ENCODE measurements around the gene CRTC3.

CRTC3 gene

GRCh38 chr15:90581771-90582352, 52.1 kb downstream of the CRTC3 start:
- TF ChIP-seq, protein P1, sequence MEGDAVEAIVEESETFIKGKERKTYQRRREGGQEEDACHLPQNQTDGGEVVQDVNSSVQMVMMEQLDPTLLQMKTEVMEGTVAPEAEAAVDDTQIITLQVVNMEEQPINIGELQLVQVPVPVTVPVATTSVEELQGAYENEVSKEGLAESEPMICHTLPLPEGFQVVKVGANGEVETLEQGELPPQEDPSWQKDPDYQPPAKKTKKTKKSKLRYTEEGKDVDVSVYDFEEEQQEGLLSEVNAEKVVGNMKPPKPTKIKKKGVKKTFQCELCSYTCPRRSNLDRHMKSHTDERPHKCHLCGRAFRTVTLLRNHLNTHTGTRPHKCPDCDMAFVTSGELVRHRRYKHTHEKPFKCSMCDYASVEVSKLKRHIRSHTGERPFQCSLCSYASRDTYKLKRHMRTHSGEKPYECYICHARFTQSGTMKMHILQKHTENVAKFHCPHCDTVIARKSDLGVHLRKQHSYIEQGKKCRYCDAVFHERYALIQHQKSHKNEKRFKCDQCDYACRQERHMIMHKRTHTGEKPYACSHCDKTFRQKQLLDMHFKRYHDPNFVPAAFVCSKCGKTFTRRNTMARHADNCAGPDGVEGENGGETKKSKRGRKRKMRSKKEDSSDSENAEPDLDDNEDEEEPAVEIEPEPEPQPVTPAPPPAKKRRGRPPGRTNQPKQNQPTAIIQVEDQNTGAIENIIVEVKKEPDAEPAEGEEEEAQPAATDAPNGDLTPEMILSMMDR (IDR thresholded peaks at IDR 0.05) = no peak

GRCh38 chr15:90582553-90582952, 52.8 kb downstream of the CRTC3 start:
- TF ChIP-seq, protein P1 (IDR thresholded peaks at IDR 0.05) = no peak

DNA sequence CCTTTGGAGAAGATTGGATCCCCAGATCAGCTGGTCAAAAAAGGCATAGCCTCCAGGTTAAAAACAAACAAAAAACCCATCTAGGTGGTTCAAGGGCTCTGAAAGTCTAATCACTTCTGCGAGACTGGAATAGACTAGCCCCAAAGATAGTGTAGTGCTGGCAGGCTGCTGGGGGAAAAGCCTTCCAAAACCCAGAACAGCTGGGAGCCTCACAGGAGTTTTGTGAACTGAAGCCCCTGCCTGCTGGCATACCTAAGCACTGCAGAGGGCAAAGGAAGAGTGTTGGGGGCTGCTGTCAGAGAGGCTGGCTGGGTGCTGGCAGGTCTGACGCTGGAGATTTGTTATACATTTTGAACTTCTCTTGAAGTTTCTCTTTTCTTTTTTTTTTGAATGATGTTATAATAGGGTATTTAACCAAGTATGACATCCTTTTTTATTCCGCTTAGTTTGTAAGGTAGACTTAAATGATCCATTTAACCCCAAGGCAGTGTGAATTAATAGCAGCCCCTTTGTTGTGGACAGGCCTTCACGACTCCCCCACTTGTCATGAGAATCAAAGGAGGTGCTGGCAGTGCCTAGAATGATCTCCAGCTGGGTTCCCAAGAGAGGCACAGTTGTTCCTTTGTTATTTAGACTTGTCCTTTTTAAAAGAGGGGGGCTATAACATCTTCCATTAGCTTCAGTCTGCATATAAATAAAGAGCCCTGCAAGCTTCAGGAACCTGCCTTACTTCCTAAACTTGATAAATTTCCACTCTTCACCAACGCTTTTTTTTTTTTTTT, 53.9 kb downstream of the CRTC3 start:
- TF ChIP-seq, protein P1 (IDR thresholded peaks at IDR 0.05) = no peak

GRCh38 chr15:90584841-90585240, 55.1 kb downstream of the CRTC3 start:
- TF ChIP-seq, protein P1 (IDR thresholded peaks at IDR 0.05) = no peak

DNA sequence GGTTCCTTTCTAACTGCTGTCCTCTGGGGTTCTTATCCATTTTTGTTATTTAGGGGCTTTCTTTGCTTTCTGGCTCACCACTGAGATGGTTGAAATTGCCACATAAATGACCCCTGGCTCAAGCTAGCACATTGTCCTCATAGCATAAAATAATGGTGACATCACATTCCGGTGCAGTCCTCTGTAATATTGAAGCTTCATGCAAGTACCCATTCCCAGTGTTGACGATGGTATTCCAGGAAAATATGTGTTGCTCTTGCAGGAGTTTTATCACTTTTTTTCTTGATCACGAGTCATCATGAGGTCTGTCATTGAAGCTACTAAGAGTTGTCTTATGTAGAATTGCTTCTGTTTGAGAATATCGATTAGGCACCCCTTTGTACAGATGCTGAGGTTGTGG, 56.1 kb downstream of the CRTC3 start:
- TF ChIP-seq, protein P1 (IDR thresholded peaks at IDR 0.05) = no peak

DNA sequence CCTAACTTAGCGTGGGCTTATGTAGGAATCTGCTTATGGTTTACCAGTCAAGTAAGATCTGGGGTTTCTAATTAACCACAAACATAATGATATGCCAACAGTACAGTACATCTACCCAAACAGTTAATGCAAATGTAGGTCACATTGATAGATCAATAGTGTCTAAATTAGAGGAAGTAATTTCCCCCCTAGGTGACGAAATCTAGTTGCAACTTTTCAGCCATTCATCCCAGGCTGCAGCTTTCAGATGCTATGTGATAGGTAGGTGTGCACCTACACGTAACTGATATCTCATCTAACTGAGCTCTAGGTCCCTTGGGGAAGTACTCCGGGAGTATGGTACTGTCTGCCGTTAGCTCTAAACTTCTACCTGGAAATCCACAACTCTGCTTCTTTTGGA, 57.2 kb downstream of the CRTC3 start:
- TF ChIP-seq, protein P1 (IDR thresholded peaks at IDR 0.05) = no peak

DNA sequence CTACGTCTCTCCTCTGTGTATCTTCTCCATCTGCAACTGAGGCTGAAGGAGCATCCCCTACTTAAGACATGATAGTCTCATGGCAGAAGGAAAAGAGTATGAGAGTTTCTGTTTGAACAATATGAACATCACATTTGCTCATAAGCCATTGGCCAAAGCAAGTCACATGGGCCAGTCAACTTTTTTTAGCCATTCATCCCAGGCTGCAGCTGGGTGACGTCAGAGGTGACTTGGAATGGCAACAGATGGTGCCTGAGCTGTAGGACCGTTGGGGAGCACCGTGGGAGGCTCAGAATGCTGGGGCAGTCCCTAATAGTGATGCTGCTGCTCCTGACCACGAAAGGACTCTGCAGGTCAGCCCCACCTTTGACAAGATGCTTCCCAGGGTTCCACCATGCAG, 58.7 kb downstream of the CRTC3 start:
- TF ChIP-seq, protein P1 (IDR thresholded peaks at IDR 0.05) = no peak

Data from LNCAP (cell line).